HFF-Myc (cell line): Measurements from ENCODE around the gene IL4I1.
A peak's percentile ranks its signal among the peaks of the same experiment; 100 is the strongest.

Experiments
- DNase-seq: peaks from one replicate; pipeline ENCODE4 v3.0.0-alpha.2; 2011; ENCODE audit warnings: low read depth; ENCODE audit errors: extremely low read depth
- H3K4me3 ChIP-seq: replicated peaks from 2 replicates; pipeline ENCODE4 v1.5.1; 2011; ENCODE audit warnings: low read depth, mild to moderate bottlenecking, control low read depth, low read length
- CTCF ChIP-seq: IDR thresholded peaks from 2 replicates; pipeline ENCODE4 v1.5.1; 2012; ENCODE audit warnings: mild to moderate bottlenecking, low read depth, low read length, control low read depth; ENCODE audit errors: missing control alignments

IL4I1 gene

GRCh38 chr19:49882643-49883042 is 14.0 kb downstream of the IL4I1 start:
- TF ChIP-seq CTCF = no peak

GRCh38 chr19:49881672-49882394 is 14.9 kb downstream of the IL4I1 start:
- DNase-seq = no peak
- TF ChIP-seq CTCF = no peak
- H3K4me3 ChIP-seq = no peak overlapping the region

More at GRCh38 chr19:49882643-49883042, 14.0 kb downstream of the IL4I1 start:
- no peak for DNase-seq
- no peak overlapping the region for H3K4me3 ChIP-seq

GRCh38 chr19:49881186-49881585 is 15.5 kb downstream of the IL4I1 start:
- DNase-seq = no peak
- no peak for TF ChIP-seq CTCF
- H3K4me3 ChIP-seq = no peak overlapping the region

GRCh38 chr19:49880162-49880869 is 16.4 kb downstream of the IL4I1 start:
- DNase-seq = no peak
- TF ChIP-seq CTCF = no peak
- no peak overlapping the region for H3K4me3 ChIP-seq

GRCh38 chr19:49879243-49879963 is 17.3 kb downstream of the IL4I1 start:
- no peak for DNase-seq
- no peak for TF ChIP-seq CTCF
- no peak overlapping the region for H3K4me3 ChIP-seq

GRCh38 chr19:49878744-49879070 is 18.0 kb downstream of the IL4I1 start:
- TF ChIP-seq CTCF = no peak
- DNase-seq = no peak
- H3K4me3 ChIP-seq = peak overlapping the region; percentile 91
